ENCODE measurements around the gene CSKMT.
"Not testable (repeated sequence)": the region's sequence is repeated elsewhere in the genome, so short reads cannot be mapped to it uniquely, and the experiment has no call there.

The CSKMT gene

GRCh38 chr11:62689421-62690183 is 24.5 kb downstream of the CSKMT start, which contains the start of gene LRRN4CL:
Gene LRRN4CL, minus strand, starts transcription at chr11:62689530. Its CDS starts 1,022 bp downstream, at chr11:62688508.
- peak; percentile 95 for DNase-seq

DNA sequence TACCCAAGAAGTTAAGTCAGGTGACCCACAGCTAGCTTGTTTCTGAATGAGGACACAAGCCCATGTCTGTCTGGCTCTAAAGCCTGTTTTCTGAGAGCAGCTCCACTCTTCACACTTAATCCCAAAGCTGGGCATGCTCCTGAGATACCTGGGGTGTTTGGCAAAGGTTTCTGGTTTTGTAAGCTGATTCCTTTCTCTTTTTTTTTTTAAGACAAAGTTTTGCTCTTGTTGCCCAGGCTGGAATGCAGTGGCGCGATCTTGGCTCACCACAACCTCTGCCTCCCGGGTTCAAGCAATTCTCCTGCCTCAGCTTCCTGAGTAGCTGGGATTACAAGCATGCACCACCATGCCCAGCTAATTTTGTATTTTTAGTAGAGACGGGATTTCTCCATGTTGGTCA is 28.5 kb downstream of the CSKMT start:
- not testable (repeated sequence) for DNase-seq

- DNase-seq = peak; percentile 75
Measured at GRCh38 chr11:62694455-62695167, 29.5 kb downstream of the CSKMT start.

GRCh38 chr11:62702246-62702645 is 37.1 kb downstream of the CSKMT start:
- no peak for DNase-seq

GRCh38 chr11:62703921-62704320 is 38.8 kb downstream of the CSKMT start:
- DNase-seq = not testable (repeated sequence)

GRCh38 chr11:62705413-62705812 is 40.3 kb downstream of the CSKMT start:
- no peak for DNase-seq

DNA sequence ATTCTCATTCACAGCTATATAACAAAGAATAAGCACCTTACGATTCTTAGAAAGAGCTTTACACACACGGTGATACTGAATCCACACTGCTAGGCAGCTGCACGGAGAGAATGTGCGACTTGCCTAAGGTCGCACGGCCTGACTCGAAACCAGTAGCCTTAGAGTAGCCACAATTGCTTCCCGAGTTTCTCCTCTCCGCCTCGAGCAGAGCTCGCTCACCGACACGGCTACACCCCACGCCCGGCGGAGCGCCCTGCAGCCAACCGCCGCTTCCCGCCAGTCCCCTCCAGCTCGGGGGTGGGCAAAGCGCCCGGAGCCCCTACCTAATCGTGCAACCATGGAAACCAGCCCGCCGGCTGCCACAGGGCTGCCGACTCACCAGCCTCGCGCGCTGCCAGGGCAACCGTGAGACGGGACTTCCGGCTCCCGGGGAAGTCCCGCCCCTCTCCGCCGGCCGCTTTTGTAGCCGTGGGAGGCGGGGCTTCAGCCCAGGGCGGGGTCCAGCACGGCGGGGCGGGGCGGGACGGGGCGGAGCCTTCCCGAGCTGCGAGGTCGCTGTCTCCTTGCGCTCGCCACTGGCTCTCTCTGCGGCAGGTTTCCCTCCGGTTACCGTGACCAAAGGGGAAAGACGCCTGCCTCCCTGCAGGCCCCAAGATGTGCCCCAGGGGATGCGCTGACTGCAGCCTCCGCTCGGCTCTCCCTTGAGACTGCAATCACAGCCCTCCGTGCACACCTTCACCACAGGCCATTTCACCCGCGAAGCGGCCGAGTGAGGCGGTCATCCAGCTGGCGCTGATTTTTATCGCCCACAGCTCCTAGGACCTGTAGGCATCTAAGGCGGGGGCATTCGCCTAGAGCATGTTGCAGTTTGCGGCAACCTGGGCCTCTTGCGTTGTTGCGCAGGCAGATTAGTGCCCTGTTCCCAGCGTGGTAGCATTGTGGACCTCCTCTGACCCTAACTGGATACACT is 41.1 kb downstream of the CSKMT start:
- DNase-seq = peak; percentile 94

GRCh38 chr11:62706850-62707247 is 41.7 kb downstream of the CSKMT start:
- DNase-seq = no peak

DNA sequence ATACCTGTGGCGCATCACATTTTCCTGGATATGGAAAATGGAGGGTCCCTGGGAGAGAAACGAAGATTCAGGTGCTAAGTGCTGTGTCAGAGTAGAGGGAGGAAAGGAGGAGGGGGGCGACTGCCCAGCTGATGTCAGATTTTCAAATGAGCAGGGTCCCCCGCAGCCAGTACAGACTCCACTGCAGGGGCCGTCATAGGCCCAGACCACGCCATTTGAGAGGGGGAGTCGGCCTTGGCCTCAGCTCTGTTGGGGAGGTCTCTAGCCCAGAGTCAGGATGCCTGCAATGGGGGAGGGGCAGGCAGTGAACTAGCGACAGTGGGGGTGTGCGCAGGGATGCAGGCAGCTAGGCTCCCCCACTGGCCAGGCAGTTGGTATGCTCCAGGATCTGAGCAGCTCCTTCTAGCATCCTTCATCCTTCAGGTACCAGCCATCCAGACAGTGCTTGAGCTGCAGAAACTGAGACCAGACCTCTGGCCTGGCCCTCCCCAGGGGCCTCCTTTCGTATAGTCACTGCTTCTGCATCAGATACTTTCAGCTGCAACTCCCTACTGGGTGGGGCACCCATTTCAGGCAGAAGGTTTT is 42.3 kb downstream of the CSKMT start, which contains the start of the genes BSCL2 and GNG3:
Gene BSCL2, minus strand, starts transcription at position 148 of the 585 bp plus-strand sequence. CDS start 229 bp downstream, outside the sequence.
Gene GNG3, plus strand, starts transcription at position 400 of the 585 bp plus-strand sequence. CDS start 620 bp downstream, outside the sequence.
- DNase-seq = no peak

- DNase-seq = no peak
Measured at GRCh38 chr11:62708392-62708791, 43.3 kb downstream of the CSKMT start.

GRCh38 chr11:62708793-62709192 is 43.7 kb downstream of the CSKMT start:
- no peak for DNase-seq

GRCh38 chr11:62709247-62710000 is 44.3 kb downstream of the CSKMT start:
- peak; percentile 97 for DNase-seq

DNA sequence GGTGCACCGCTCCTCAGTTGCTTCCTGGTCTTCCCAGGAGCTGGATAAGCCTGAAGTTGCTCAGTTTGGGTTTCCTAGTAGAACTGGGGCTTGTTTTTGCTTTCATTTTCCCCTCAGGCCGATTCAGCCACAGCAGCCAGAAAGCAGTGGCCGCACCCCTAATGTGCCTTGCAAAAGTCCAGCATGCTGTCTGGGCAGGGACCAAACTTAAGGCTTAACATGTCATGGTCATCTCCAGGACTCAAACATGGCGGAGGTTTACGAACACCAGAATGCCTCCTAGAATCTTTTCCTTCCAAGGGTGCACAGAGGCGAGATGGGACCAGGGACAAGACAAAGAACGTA is 44.9 kb downstream of the CSKMT start:
- DNase-seq = no peak

DNA sequence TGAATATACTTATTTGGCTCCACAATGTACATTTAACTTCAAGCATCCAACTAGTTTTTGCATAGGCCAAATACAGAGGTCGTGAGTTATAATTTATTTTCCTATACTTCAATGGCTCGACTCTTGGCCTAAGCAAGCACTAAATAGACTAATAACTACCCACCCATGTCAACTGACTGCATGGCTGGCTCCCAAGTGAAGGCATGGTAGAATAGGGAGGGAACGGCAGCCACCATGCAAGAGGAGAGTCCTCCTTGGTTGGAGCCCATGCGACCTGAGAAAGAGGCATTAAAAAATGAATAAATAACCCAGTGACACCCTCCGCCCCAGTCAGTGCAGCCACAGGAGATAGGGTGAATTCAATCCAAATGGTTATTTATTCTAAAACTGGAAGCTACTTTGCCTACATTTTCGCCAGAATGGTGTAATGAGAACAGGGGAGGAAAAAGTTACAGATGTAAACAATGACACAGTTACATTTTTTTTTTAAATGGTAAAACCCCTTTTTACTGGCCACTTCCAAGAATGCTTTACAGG is 47.2 kb downstream of the CSKMT start:
- no peak for DNase-seq

- DNase-seq = no peak
Measured at GRCh38 chr11:62712861-62713260, 47.7 kb downstream of the CSKMT start.

DNA sequence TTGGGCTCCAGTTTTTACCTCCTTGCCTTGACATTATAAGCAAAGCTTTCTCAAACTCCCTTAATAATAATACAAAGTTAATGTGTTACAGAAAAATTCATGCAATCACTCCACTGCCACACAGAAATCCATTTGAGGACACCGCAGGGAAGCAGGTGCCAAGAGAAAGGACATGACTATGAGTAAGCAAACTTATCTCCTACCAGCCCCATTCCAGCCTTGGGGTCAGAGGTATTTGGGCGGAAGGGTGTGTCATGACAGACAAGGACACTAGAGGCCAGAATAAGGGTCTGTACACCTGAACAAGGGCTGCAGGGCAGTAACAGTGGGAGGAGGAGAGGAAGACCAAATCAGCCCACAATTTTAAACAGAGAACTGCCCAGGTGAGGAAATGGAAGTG is 48.2 kb downstream of the CSKMT start:
- no peak for DNase-seq

DNA sequence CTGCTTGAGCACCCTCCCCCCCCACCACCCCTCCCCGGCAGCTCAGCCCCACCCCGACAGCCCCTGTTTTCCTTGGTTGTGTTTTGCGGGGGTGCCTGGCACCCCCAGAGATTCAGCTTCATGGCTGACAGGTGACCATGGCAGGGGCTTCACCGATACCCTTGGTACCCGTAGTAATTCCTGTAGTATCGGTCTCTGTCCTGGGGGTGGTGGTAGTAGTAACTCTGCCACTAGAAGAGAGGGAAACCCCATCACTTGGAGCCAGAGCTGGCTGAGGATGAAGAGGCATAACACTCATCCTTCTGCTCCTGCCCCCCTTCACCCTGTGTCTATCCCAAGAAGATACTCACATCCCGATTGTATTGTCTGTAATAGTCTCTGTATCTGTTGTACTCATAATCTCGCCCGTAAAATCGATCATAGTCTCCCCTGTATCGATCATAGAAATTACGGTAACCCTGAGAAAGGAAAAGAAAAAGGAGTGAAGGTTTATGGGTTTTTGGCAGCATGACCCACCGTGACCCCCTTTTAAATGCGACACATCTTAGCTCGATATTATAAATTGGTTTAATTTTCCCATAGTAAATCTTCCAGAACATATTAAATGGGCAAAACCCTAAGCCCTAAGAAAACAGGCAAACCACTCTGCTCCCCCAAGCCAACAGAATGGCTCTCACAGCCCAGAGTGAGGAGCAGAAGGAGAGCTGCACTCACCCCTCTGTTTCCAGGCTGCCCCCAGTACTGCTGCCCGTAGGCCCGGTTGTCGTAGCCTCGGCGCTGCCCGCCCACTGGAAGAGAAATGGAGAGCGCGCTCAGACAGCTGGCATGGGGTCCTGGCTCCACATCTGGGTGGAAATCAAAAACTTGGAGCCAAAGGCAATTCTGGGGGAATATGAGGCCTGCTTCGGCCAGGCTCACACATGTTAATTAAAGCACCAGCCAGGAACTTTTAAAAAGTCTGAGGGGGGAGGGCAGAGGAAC is 50.3 kb downstream of the CSKMT start:
- no peak for DNase-seq

- no peak for DNase-seq
Measured at GRCh38 chr11:62716206-62716605, 51.1 kb downstream of the CSKMT start.

GRCh38 chr11:62716816-62717215 is 51.7 kb downstream of the CSKMT start:
- no peak for DNase-seq
